ENCODE measurements around the gene PTPN11.

- TF ChIP-seq CTCF (conservative IDR thresholded peaks at IDR 0.05; ENCODE audit: low read length) (no peak), EZH2phosphoT487 (IDR thresholded peaks at IDR 0.05; ENCODE audit: borderline replicate concordance) (no peak)
Observed at GRCh38 chr12:112536367-112536730, 117.6 kb downstream of the PTPN11 start.
